Limb (tissue), 2 donors: ENCODE measurements around the gene LHX8.
"Not testable (repeated sequence)": the region's sequence is repeated elsewhere in the genome, so short reads cannot be mapped to it uniquely, and the experiment has no call there.

Experiments
- DNase-seq, 2 donors: peaks; one replicate each; pipeline ENCODE4 v3.0.0-alpha.2; 2016; ENCODE audit errors: extremely low spot score in 2 of 2

Gene LHX8

DNA sequence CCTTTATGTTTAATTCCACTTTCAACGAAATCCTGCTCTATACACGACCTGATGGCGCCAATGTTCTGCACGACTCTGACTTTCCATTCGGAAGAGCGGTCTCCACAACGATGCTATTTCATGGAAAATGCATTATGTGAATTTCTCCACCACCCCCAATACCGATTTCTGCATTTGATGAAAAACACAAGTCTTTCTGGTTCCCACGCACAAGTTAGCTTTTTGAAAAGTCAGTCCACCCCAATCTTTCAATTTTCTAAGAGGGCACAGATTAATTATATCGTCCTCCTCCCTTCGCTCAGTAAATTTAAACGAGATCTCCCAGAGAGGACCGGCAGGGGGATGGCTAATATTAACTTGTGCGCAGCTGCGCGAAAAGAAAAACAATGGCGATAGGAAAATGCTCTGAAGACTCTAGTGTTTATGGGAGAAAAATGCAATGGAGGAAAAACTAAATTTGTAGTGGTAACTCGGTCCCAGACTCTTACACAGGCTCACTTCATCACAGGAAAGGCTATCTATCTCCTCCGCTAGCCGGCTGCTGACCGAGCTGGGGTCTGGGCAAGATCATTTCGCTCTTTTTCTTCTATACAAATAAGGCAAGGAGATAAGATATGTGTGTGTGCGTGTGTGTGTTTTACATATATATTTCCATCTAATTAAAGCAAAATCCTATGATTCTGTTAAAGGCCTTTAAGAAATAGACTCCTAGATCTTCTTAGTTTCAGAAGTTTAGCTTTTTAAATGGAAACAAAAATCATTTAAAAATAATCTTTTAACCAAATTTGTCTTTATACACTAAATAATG is 1.2 kb upstream of the LHX8 start:
- peak in 1 of 2 donors; percentile 51 for DNase-seq

DNA sequence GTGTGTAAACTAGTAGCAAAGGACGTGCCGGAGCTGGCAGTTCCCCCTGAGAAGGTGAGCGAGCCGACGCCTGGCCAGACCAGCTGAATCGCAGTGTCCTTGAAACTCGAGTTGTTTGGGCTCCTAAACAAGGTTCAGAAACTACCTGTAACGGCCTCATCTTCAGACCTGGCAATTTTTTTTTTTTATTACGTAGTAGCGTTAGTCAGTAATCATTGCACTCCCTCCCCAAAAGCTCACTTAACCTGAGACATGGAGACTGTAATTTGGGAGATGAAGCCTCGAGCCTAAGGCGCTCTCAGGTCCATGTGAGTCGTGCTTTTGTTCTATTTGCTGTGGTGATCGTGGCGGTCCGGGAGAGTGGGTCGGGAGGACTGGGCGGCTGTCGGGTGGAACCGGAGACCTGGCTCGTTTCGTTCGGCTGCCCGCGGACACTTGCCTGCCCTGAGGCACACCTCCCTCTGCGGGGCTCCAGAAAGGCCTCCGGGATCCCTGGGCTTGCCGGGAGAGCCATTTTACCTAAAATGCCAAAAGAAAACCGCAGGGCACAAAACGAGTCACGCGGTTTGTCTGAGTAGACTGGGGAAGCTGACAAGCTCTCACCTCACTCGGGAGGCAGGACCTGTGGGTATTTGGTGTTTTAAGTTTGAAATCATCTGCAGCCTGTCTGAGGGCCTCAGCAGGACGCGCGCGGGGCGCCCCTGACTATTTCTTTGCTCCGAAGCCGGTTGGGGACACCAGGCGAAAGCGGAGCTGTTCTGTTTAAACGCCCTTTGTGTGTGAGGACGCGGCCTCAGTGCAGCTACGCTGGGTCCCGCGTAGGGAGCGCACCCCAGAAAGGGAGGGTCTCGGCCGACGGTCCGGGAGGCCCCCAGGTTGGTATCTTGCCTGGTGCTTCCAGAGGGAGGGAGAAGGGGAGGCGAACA is 722 bp downstream of the LHX8 start:
- peak in 1 of 2 donors; percentile 75 for DNase-seq

DNA sequence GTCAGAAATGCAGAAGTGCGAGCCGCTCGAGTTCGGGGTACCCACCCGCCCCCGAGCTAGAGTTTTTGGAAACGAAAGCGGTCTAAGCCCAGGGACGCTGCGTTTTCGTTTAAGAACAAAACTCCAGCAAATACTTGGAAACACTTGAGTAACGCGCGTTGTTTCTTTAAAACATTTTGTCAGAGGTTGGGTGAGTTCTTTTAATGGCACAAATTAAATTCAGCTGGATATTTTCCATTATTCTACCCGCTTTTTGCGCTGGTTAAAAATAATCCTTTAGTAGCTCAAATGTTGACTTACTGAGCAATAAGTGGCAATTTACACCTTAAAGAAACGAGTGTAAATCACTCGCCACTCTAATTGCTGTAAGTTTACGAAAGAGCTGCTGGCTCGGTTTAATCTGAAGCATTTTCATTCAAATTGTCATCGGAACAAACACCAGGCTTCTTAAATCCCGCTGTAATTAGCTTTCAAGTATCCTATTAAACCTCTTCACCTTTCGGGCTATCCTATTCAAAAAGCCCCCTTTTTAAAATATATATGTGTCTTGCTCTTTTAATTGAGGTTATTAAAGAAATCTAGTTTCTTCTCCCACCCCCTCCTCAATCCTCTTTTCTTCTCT is 1.5 kb downstream of the LHX8 start:
- peak; percentile 33 to 44 for DNase-seq

DNA sequence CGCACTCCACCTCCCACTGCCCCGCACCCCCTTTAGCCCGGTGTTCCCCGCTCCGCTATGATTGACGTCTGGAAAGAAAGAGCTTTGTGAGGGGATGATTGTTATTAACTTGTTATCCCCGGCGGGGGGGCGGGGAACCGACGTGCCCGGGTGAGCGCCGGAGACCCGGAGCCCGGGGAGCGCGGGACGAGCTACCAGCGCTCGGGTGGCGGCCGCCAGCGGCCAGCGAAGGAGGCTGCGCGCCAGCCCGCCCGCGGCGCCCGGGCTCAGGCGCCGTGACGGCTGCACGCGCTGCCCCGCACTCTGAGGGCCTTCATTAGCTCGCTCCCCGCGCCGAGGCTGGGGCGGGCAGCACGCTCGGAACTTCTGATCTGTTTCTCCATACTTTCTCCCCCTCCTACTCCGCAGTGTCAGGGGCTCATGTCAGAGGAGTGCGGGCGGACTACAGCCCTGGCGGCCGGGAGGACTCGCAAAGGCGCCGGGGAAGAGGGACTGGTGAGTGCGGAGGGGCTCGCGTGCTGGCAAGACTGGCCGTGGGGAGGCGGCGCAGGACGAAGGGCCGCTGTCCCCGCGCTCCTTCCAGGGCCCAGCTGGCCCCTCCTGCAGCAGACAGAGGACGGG is 2.1 kb downstream of the LHX8 start:
- peak in 1 of 2 donors; percentile 67 for DNase-seq

DNA sequence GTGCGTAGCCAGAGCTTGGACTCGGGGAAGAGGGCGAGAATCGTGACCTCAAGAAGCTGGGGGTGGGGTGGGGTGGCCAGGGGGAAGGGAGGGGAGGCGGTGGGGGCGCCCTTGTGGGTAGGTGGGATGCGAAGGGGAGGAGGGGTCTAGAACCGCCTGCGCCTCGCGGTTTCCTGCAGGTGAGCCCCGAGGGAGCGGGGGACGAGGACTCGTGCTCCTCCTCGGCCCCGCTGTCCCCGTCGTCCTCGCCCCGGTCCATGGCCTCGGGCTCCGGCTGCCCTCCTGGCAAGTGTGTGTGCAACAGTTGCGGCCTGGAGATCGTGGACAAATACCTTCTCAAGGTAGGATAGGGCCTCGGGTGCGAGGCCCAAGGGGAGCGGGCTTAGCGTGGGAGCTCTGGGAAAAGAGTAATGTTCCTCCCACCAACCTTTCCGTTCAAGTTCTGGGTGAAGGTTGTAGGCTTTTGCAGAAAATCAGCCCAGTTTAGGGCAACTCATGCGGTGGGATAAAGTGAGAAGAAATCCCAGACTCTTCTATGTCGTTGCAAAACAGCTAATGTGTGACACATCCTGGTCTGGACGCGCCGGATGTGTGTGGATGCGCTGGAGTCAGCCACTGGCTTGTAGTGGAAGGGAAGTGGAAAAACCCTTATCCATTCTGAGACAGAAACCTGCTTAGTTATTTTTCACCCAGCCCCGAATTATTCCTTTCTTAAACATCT is 2.9 kb downstream of the LHX8 start:
- peak in 1 of 2 donors; percentile 34 for DNase-seq

DNA sequence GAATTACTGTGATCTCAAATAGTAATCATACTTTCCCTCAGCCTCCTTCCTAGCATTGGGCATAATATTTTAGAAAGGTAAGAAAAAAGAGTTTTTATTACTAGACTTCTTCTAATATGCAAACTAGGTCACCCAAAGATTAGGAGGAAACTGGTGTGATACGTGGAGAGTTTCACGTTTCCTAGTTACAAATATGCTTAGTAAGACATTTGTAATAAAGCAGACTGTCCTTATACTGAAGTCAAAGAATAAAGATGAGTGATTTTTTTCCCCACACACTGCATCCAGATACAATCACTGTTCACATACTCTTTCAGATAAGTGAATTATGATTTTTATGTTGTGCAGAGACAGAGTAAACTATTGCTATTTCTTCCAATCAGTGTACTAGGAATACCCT is 17.9 kb downstream of the LHX8 start:
- no peak for DNase-seq

DNA sequence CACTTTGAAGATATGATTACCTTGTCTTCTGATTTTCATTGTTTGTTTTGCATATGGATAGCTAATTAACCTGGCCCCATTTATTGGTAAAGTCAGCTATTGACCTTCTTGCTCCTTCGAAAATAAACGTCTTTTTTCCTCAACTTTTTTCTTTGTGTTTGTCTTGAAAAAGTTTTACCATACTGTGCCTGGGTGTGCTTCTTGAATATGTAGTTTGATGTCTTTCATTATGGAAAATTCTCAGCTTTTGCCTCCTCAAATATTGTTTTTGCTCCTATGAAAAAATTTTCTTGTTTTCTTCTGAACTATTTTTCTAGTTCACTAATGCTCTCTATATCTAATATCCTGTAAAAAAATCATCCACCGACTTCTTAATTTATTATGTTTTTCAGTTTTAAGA is 25.0 kb downstream of the LHX8 start:
- no peak for DNase-seq

DNA sequence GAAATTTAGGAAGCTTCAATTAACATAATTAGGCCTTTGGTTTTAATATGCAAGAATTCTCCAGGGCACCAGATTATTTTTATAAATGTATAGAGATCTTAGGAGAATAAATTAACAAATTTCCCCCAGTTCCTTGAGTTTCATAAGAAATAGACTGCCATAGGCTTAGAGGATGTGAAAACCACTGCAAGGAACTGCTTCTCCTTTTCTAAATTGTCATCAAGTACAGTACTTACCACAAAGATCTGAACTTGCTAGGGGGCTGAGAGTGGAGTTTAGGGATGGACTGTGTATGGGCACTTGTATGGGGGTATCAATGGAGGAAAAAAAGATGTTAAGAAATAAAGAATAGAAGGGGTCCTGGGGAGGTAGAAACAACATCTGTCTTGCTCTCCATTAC is 31.1 kb downstream of the LHX8 start:
- no peak for DNase-seq

DNA sequence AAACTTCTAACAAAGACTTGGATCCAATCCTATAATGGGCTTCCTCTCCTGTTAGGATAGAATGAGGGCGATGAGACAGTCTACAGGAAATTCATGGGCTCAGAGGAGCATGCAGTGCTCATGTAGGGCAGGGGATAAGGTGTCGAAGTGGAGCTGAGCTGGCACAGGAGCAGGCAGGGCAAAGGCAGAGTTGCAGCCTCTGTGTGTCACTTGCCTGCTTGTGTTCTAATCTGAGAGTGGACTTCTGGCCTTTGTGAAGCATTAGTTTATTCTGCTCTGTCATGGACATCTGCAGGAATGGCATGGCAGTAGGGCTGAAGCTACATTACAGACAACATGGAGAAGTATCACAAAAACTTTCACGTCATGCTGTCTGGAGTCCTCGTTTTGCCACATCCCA is 32.6 kb downstream of the LHX8 start:
- DNase-seq: no peak

DNA sequence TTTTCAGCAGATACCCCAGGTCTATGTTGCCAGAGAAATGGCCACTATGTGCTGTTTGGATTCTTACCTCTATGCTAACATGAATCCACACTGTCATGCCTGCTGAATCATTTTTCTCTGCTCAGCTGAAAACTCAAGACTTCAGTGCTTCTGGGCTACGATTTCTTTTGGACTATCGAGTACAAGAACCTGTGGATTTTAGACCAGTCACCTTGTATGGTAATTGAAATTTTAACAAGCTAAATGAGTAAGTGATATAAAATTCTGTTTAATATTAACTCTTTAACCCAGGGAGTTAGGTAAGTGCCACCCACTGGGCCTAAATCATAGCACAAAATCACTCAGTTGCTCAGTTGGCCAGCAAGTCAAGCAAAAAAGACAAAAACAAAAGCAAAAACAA is 35.8 kb downstream of the LHX8 start:
- DNase-seq: no peak

DNA sequence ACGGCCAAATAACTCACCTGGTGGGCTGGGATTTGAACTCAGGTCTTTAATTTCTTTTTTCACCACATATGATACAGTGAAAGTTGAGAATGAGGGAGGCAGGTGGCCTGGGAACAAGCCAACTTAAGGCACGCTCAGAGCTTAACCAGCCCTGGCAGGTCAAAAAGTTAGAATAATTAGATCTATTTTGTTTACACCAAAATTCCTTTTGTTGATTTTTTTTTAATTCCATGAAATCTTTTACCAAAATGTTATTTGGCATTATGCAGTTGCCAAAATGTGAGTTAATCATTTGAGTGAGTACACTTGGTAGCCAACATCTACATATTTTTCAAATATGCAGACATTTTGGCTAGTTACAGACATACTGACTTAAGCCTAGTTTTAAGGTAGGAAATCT is 36.8 kb downstream of the LHX8 start:
- DNase-seq: no peak

DNA sequence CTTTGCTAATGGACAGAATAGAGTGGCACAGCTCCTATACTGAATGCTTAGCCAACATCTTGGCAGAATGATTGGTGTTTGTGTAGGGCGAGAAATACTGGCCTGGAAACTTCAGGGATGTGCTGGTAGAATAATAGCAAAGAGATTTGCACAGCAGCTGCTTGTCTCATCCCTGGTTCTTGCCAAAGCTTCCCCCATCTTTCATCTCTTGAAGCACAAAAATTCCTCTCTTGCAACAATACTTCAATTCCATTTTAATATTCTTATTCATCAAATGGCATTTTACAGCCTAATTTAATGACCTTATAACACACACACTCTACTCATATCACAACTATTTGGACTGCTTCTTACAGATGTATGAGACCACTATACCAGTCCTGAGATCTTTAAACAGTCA is 37.7 kb downstream of the LHX8 start:
- no peak for DNase-seq

DNA sequence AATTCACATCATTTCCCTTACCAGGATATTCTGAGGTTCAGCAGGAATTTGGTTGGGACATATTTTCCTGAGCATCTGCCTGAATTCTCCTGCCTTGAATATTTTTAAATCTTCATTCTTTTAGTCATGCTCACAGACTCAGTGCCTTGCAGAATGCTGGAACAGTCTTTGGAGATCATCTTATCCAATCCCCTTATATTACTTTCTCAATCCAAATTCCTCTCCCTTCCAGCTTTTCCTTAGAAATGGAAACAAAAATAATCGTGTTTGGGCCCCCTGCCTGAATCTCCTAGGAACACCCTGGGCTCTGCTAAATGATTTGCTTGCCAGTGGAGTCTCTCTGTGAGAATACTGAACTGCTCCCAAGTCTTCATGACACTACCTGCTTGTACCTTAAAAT is 38.4 kb downstream of the LHX8 start:
- DNase-seq: peak in 1 of 2 donors; percentile 31

DNA sequence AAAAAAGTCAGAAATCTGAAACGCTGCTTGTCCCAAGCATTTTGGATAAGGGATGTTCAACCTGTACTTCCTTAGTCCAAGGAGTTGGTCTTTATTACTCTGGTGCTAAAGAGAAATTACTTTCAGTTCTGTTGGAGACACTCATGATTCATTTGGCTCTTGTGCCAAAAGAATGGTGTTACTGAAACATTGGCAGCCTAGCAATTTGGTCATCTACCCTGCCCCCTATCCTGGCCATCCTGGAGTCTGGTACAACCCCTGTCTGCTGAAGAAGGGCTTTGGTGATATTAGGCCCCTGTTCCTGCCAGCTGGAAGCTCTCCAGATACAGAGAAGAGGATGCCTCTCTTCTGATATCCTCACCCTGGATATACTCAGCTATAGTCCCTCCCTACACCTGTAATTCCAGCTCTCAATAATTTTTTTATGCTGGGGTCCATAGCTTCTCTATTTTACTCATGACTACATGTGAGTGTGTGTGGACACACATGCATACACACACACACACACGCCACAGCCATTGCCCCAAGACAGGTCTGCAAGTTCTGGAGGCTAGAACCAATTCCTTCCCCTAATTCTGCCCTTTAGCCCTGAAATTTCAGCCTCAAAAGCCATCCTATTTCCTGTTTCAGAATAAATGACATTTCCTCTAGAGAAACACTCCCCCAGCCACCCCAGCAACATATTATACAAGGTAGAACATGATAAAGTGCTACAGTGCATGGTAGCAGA is 40.0 kb downstream of the LHX8 start:
- DNase-seq: no peak

DNA sequence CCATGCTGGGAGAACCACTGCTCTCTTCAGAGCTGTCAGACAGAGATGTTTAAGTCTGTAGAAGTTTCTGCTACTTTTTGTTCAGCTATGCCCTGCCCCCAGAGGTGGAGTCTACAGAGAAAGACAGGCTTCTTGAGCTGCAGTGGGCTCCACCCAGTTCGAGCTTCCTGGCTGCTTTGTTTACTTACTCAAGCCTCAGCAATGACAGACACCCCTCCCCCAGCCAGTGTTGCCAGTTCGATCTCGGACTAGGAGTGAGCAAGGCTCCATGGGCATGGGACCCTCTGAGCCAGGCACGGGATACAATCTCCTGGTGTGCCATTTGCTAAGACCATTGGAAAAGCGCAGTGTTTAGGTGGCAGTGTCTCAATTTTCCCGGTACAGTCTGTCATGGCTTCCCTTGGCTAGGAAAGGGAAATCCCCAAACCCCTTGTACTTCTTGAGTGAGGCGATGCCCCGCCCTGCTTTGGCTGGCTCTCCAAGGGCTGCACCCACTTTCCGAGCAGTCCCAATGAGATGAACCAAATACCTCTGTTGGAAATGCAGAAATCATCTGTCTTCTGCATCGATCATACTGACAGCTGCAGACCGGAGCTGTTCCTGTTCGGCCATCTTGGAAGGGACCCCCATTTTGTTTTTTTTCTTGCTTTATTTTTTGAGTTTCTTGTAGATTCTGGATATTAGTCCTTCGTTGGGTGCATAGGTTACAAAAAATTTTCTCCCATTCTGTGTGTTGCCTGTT is 47.2 kb downstream of the LHX8 start:
- not testable (repeated sequence) for DNase-seq

DNA sequence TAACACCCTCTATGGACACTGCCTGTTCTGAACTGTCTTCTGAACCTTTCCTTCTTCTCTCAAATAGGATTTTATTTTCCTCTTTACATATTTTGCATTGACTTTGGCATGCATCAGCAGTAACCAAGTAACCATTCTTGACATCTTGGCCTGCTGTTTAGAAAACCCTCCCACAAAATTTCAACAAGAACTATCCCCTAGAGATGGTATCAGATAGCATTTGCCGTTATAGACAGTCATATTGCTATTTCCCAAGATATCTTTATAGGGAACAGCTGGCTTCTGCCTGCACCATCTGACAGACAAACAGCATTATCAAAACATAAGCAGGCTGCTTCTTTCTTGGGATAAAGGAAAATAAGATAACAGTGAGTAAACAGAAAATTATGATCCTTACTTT is 54.7 kb downstream of the LHX8 start:
- no peak for DNase-seq

DNA sequence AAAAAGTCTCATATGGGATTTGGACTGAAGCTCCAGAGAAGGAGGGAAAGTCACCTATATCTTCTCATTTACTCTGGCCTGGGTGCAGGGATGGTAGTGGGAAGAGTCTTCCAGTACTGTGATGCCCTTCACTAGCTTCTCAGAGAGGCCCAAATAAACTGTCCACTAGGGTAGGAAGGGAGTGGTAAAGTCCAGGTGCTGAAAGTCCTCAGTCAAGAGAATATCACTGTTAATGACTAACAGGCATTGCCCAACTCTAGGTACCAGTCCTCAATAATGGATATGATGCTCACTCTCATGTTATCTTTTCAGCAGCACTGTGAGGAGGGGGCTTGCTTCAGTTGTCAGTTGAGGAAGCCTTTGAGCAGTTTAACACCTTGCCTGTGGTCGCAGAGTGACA is 64.0 kb downstream of the LHX8 start:
- DNase-seq: no peak

DNA sequence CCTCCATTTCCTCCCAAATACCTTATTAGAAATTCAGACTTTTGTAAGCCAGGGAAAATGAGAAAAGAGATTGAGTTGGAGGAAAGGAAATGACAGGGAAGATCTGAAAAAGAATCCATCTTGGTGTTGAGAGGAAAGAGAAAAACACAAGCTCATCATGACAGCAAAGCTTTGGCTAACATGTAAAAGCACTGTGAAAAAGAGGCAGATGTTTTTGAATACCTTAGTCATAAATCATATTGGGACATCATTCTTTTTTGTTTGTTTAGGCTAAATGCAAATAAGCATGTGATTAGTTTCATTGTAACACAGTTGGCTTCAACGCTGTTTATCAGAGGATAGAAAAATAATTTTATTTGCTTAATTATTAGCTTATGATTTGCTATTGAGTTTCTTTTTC is 64.6 kb downstream of the LHX8 start:
- no peak for DNase-seq

DNA sequence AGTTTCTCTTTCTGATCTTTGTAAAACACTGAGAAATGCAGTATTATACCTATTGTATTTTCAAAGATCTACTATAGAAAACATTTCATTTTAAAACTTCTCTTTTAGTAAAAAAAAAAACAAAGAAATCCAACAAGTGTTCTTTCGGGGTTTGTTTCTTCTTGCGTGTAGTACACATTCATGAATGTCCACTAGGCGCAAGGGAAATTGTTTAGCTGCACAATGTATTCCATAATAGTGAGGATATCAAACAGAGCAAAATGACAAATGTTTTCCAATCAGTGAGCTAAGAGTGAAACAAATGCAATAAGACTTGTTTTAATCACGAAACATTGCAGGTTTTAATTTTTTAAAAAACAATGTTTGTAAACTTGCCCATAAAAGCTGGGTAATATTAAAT is 68.6 kb downstream of the LHX8 start:
- DNase-seq: no peak
